SHP77 treated with DMSO at 0.1 percent for 48 hours (cell line): ENCODE measurements around the gene CLASP1.
"Not testable (repeated sequence)": the region's sequence is repeated elsewhere in the genome, so short reads cannot be mapped to it uniquely, and the experiment has no call there.

Experiments
- DNase-seq: peaks from one replicate; lab custom pipeline; 2025; lab: John Stamatoyannopoulos, UW

Gene CLASP1

DNA sequence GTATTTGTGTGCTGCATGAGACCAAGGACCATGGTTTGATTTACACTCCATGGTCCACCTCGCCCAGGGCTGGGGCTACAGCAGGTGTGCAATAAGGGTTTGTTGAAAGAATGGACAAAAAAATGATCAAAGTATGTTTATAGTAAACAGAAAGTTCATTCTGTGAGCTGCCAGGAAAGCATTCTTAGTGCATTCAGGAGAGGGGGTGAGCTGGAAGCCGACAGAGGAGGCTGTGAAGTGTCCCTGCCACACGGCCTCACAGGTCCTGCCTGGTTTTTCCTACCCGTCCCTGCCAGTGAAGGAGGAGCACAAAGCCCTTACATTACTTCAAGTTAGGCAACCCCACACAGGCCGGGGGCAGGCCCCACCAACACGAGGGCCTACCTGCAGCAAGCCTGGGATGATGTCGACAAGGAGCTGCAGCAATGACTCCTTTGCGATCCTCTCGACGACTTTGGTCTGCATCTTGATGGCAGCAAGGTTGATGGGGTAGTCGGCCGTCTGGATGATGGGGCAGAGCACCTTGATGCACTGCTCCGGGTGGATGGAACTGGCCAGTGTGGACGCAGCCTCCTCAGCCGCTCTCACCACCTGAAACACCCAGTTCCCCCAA lies 301.0 kb downstream of the CLASP1 start:
- DNase-seq: no peak

DNA sequence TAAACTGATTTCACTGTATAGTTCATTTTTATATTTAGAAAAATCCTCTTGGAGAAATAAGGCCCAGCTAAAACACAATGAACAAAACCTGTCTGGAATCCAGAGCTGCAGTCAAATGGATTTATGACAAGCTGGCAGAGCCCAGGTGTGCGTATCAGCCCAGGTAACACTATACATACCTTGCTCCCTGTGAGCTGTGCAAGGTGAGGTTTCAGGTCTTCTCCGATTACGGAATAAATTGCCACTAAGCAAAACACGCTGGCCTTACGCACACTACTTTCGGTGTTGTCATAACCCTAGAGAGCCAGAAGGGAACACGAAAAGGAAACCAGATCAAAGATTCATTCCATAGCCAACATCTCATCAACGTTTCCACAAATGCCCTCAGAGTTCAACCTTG lies 302.4 kb downstream of the CLASP1 start:
- DNase-seq: no peak

DNA sequence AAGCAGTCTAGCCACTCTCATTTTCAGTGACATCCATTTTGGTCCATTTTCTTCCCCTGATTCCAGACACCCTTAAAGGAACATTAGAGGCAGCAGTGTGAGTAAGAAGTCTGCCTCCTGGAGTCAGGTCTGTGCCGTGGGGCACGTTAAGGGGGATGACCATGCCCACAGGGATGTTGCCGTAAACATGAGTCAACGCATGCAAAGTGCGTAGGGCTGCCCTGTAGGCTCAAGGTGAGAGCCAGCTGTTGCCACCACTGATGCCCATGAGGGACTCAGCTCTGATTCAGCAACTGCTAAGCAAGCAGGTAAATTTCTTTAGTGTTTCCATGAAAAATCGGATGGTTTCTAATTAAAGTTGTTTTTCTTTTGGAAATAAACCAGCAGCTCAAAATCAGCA lies 302.9 kb downstream of the CLASP1 start:
- no peak for DNase-seq

DNA sequence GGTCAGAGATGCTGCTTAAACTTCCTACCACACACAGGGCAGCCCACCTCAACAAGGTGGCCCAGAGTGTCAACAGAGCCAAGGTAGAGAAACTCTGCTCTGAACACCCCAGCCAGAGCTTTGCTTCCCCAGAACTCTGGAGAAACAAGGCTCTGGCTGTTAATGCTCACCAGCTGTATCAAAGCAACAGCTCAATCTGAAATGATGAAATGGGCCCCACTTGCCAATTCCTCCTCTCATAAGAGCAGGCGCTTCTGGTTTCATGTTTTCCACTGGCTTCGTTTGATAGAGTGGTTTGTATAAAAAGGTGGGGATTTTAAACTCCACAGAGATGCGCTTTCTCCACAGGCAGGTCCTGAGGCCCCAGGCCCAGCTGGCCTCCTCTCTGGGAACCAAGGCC lies 303.4 kb downstream of the CLASP1 start:
- no peak for DNase-seq

DNA sequence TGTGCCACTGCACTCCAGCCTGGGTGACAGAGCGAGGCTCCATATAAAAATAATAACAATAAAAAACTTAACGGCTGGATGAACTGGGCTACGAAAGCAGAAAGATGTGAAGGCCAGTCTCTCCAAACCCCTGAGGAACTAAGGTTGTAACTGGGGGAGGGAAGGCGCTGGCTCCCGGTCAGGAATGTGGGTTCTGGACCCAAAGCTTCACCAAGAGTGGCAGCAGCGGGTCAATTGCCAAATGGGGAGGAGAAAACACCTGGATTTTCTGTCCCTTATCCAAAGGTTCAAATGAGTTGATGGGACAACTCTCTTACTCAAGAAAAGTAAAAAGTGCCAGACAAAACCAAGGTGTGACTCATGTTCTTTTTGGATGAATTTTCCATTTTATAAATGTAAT lies 304.2 kb downstream of the CLASP1 start:
- no peak for DNase-seq

DNA sequence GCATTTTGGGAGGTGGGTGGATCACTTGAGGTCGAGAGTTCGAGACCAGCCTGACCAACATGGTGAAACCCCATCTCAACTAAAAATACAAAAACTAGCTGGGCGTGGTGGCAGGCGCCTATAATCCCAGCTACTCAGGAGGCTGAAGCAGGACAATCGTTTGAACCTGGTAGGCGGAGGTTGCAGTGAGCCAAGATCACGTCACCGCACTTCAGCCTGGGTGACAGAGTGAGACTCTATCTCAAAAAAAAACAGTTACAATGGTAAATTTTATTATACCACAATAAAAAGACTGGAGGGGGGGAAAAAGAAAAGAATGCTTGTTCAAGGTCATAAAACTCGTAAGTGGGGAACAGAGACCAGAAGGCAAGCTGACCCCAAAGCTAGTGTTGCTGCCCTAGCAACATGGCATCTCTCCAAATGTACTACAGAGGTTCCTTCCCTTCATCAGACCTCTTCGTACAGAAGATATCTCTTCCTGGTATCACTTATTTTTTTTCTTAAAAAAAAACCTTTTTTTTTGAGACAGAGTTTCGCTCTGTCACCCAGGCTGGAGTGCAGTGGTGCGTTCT lies 305.3 kb downstream of the CLASP1 start:
- not testable (repeated sequence) for DNase-seq

DNA sequence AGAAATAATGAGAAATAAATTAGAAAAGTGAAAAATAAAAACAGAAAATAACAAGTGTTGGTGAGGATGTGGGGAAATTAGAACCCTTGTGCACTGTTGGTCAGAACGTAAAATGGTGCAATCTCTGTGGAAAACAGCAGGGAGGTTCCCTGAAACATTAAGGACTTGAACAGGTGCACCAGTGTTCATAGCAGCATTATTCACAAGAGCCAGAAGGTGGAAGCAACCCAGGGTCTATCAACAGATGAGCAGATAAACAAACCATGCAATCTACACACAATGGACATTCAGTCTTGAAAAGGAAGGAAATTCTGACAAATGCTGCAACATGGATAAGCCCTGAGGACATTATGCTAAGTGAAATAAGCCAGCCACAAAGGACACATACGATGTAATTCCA lies 306.1 kb downstream of the CLASP1 start:
- DNase-seq: no peak

DNA sequence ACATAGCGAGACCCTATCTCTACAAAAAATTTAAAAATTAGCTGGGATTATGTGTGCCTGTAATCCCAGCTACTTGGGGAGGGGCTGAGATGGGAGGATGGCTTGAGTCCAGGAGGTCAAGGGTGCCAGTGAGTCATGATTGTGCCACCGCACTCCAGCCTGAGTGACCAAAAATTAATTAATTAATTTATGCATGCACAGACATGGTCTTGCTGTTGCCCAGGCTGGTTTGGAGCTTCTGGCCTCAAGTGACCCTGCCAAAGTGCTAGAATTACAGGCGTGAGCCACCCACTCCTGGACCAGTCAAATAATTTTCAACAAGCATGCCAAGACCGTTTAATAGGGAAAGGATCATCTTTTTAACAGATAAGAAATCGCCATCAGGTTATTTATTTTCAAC lies 306.5 kb downstream of the CLASP1 start:
- no peak for DNase-seq

DNA sequence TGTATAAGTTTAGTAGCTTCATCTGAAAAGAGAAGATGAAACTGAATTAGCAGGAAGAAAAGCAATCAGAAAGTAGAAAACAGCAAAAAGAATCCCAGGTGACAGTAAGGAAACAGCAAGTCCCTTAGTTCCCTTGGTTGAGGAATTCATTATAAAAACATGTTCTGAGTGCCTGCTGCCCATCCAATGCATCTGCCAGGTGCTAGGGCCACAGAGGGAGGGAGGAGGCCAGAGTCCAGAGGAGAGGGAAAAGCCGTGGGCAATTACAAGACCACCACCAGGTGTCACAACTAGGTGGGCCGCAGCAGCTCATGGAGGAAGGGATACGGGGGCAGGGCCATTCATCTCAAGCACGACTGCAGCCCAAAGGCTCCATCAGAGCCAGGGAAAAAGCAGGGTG lies 308.3 kb downstream of the CLASP1 start:
- DNase-seq: no peak

DNA sequence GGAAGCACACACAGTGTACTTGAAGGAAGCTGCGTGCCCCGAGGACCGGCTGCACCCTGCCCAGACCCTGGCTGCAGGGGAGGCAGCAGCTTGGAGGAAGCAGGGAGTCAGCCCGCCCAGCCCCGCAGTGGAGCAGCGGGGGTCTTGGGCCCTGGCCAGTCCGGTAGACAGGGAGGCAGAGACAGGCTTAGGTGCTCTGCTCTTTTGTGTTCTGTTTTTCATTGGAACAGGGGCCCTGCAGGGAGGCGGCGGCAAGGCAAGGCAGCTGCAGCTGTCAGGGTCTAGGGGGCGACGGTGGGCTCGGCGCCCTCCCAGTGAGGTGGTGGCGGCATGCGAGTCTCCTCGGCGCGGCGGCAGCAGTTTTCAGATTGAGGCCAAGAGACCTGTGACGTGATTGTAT lies 311.0 kb downstream of the CLASP1 start:
- no peak for DNase-seq

DNA sequence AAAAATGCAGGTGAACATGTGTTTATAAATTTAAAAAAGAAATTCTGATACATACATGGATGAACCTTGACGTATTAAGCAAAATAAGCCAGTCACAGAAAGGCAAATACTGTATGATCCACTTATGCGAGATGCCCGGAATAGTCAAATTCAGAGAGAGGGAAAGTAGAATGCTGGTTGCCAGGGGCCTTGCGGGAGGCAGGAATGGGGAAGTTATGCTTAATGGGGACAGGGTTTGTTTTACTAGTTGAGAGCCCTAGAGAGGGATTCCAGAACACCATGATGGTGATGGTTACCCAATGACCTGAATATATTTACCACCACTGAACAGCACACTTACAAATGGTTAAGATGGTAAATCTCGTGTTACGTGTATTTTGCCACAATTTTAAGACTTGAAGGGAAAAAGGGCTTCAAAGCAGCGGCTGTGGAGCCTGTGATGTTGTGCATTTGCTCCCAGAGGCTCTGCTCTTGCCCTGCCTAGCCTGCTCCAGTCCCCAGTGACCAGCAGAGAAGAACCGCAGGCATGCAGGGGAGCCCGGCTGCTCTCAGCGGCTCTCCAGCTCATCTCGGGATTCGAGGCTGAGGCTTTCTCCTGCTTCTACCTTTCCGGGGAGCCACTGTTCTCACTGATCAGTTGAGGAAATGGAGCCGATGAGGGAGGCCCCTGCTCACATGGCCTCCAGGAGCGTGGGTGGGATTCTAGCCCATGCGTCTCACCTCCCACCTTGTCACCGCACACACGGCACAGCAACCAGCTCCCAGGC lies 312.6 kb downstream of the CLASP1 start:
- DNase-seq: no peak

DNA sequence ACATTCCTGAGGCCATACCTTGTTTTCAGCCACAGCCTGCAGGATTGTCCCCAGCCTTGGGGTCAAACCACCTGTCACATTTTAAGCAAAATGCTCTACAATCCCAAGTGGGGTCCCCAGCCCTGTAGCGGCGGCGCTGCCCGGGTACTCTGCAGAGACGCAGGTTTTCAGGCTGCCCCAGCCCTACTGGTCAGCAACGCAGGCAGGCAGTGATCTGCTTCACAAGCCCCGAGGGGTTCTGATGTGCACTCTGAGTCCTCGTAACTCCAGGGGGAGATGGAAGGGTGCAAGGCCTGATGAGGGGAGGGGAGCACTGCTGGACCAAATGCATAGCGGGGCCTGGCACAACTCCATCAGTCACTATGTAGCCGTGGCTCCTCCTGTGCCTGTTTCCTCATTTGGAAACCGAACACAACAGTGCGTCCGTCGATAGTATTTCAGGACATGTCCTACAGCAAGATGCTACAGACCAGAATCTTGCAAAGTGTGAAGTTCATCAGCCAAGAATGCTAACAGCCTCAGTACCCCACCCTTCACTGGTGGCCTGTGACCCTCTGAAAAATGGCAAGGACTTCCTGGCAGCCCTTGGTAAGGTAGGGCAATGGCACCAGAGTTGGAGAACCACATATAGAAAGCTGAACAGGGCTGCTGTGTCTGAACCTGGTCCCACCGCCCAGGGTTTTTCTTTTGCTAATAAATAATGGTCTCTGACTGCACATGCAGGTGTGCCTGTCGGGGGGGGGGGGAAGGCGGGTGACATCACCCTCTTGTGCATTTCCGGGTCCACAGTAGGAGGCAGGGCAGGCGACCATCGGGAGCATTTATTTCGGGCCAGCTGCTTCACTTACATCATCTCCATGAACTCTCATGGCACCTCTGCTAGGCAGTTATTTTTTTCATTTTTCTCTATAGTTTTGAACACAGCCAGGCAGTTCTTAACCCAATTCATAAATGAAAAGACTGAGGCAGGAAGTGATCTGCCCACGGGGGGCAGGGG lies 313.7 kb downstream of the CLASP1 start:
- DNase-seq: peak; percentile 6

DNA sequence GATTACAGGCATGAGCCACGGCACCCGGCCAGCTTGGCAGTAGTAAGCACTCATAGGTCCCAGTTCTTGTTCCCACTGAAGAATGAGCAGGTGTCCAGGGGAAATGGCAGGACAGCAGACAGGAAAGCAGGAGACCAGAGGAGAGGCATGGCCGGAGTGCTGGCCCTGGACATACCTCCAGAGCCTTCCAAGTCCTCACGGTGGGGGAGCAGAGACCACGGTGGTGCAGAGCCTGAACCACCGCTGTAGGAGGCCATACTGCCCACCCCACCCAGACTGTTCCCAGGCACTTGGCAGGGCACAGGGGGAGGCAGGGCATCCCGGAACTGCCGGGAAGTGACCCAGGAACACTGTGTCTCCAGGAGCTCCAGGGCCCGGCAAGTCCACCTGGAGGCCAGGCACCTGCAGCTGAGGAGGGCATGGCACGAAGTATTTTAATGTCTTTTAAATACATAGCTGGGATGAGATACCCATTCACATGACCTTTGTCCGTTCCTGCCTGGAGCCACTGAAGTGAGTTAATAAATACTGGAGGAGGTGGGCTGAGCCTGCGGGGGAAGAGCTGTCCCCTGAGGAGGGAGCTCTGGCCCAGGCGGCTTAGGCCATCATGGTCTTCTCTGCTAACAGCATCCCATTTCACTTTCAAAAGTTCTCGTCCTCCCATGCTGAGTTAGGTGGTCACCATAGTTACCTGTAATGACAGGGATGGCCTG lies 314.5 kb downstream of the CLASP1 start:
- DNase-seq: no peak

DNA sequence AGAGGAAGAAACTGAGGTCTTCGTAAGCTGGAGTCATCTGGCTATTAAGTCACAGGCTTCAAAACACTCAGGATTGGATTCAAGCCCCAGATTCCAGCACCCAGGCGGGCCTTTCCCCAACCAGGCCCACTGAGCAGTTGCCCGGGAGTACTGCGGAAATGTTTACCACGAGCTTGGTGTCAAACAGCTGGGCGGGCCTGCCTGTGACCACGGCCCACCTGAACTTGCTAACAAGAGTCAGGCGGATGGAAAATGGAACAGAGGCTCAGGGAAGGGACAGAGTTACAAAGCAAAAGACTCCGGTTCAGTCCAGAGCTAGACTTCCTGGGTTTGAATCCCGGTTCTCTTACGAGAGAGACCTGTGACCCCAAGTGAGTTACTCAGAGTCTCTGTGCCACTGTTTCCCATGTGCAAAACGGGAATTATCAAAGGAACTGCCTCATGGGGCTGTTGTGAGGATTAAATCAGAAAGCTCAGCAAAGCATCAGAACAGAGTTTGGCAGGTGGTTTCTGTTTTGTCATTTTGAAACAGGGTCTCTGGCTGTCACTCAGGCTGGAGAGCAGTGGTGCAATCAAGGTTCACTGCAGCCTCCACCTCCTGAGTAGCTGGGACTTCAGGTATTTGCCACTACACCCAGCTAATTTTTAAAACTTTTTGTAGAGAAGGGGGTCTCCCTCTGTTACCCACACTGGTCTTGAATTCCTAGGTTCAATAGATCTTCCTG lies 315.3 kb downstream of the CLASP1 start:
- DNase-seq: no peak

DNA sequence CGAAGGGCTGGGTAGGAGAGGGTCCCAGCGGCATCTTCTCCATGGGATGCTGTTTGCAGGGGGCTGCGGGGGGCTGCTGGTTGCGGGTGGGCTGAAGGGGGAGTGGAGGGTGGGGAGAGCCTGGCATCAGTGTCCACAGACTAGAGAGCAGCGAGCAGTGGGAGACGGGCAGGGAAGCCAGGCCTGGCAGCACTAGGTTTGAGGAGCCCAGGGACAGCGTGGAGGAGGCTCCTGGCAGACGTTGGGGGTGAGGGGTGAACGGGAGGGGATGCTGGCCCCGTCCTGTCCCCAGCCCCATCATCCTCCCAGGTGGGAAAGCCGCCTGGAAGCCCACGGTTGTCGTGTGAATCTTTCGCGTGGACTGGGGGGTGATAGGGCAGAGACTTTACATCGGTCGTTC lies 316.0 kb downstream of the CLASP1 start:
- no peak for DNase-seq

DNA sequence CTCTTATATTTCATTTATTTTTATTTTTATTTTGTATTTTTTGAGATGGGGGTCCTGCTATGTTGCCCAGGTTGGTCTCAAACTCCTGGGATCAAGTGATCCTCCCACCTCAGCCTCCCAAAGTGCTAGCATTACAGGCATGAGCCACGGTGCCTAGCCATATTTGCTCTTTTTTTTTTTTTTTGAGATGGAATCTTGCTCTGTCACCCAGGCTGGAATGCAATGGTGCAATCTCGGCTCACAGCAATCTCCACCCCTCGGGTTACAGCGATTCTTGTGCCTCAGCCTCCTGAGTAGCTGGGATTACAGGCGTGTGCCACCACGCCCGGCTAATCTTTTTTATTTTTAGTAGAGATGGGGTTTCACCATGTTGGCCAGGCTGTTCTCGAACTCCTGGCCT lies 317.9 kb downstream of the CLASP1 start:
- not testable (repeated sequence) for DNase-seq

DNA sequence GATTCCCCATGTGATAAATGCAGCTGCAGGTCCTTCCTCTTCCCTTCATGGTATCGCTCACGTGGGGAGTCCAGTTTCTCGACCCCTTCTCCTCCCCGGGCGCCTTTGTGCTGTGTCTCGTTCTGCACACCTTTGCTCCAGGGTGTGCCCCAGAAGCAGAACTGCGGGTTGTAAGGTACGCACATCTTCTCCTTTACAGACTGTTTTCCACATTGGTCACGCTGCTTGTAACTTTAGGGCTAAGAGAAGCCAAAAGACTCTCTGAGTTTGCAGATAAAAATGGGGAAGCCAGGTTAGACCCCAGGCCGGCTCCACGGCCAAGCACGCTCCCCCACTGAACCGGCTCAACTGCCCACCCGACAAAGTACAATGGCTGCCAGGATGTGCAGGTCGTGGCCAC lies 318.3 kb downstream of the CLASP1 start:
- no peak for DNase-seq

DNA sequence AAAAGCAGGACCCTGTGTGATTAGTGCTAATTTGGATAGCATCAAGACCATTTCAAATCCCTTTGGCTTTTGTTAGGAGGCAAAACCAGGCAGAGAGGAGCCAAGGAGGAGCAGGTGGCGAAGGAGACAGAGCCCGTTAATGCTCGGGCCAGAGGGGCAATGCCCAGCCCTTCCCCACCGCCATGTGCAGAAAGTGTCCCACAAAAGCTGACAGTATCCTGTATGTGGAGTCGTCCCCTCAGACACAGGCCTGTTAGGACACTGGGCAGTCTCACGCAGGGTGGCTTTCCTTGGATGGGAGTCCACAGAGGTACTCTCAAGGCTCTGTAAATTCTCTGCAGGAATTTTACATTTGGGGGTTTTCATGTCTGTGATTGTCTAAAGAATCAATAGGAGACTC lies 319.5 kb downstream of the CLASP1 start:
- DNase-seq: no peak

DNA sequence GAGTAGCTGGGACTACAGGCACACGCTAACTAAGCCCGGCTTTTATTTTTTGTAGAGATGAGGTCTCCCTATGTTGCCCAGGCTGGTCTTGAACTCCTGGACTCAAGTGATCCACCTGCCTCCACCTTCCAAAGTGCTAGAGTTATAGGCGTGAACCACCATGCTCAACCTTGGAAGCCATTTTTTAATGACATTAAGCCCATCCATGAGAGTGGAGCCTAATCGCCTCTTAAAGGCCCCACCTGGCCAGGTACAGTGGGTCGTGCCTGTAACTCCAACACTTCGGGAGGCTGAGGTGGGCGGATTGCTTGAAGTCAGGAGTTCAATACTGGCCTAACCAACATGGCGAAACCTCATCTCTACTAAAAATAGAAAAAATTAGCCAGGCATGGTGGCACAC lies 322.6 kb downstream of the CLASP1 start:
- no peak for DNase-seq

DNA sequence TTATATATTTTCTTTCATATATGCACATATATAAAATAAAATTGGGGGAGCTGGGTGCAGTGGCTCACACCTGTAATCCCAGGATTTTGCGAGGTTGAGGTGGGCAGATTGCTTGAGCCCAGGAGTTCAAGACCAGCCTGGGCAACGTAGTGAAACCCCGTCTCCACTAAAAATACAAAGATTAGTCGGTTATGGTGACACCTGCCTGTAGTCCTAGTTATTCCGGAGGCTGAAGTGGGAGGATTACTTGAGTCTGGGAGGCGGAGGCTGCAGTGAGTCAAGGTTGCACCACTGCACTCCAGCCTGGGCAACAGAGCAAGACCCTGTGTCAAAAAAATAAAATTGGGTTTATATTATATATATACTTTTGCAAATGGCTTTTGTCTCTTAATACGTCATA lies 324.7 kb downstream of the CLASP1 start:
- no peak for DNase-seq

DNA sequence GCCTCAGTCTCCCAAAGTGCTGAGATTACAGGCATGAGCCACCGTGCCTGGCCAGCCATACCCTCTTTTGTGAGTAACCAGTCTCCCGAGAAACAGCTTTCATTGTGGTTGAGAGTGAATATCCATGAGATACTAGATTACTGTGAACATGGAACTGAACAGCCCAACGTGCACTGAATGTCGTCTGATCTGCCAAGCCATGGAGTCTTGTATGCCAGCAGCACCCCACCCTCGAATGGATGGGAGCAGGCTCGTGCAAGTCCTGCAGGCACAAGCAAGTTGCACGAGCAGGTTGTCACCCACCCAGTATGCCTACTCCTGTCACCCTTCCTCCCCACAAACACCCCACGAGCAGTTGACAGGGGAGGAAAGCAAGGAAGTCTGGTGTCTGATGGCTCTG lies 327.8 kb downstream of the CLASP1 start:
- DNase-seq: no peak
